ENCODE measurements around the gene TMF1.

TMF1 gene

DNA sequence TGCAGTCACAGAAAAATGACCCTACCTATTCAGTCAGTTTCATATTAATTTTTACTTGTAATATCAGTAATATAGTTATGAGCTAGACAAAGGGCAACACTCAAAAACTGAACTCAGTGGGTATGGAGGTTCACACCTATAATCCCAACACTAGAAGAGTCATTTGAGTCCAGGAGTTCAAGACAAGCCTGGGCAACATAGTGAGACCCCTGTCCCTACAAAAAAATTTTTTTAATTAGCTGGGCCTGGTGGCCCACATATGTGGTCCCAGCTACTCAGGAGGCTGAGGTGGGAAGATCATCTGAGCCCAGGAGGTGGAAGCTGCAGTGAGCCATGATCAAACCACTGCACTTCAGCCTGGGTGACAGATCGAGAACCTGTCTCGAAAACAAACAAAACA is 3.1 kb downstream of the TMF1 start:
- intact Hi-C loops (cut with DNase I; ENCODE audit: low total_unique reads), result no loop called here
- TF ChIP-seq, protein P1, sequence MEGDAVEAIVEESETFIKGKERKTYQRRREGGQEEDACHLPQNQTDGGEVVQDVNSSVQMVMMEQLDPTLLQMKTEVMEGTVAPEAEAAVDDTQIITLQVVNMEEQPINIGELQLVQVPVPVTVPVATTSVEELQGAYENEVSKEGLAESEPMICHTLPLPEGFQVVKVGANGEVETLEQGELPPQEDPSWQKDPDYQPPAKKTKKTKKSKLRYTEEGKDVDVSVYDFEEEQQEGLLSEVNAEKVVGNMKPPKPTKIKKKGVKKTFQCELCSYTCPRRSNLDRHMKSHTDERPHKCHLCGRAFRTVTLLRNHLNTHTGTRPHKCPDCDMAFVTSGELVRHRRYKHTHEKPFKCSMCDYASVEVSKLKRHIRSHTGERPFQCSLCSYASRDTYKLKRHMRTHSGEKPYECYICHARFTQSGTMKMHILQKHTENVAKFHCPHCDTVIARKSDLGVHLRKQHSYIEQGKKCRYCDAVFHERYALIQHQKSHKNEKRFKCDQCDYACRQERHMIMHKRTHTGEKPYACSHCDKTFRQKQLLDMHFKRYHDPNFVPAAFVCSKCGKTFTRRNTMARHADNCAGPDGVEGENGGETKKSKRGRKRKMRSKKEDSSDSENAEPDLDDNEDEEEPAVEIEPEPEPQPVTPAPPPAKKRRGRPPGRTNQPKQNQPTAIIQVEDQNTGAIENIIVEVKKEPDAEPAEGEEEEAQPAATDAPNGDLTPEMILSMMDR (IDR thresholded peaks at IDR 0.05), result no peak

DNA sequence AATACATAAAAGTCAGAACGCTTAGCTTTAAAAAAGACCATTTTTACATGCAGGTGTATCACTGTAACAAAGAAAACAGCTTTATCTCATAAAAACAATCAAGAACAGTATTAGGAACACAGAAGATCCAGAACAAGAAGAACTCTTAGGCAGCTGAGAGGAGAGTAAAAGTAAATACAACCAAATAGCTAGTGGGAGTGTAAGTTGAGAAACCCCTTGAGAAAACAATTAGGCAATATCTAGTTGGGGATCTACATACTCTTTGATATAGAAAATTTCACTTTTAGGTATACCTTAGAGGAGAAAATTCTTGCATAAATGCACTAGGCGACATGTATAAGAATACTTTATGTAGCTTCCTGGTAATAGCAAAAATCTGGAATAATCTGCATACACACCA is 7.5 kb downstream of the TMF1 start:
- Histone ChIP-seq H3K4me3 (no peak overlapping the region), H3K27ac (no peak overlapping the region), H3K9me3 (no peaks in the 10 kb centered on the region), H3K27me3 (no peaks in the 10 kb centered on the region), H3K36me3 (peaks cover 50 to 87% (median 67%) of the 10 kb centered on the region in 3 donors), H3K4me1 (peaks cover 0 to 36% (median 14%) of the 10 kb centered on the region in 4 donors)
- no peak for DNase-seq
- intact Hi-C loops (cut with DNase I; ENCODE audit: low total_unique reads), result no loop called here
- TF ChIP-seq, protein P1 (IDR thresholded peaks at IDR 0.05), result no peak

More for the DNA sequence above, 3.1 kb downstream of the TMF1 start:
- Histone ChIP-seq H3K36me3 (peaks cover 22 to 44% (median 31%) of the 10 kb centered on the region in 3 donors), H3K27ac (no peak overlapping the region), H3K9me3 (no peaks in the 10 kb centered on the region), H3K4me1 (peaks cover 0 to 55% (median 26%) of the 10 kb centered on the region in 4 donors), H3K27me3 (no peaks in the 10 kb centered on the region), H3K4me3 (no peak overlapping the region)
- no peak for DNase-seq

DNA sequence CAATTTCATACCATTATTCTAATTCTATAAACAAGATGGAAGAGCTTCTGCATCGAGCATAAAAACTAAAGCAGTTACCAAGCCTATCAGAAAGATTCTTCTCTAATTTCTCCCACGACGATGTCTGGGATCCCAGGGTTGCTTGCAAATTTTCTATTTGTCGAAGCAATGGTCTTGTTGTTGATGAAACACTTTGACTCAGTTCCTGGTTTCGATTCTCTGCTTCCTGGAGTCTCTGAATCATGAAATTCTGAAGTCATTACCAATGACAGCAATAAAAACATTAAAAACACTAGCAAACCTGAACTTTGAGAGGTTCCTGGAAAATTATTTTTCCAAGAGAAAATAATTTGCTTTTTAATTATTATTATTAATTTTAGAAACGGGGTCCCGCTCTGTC is 18.7 kb downstream of the TMF1 start:
- H3K27ac ChIP-seq, result no peak overlapping the region
- intact Hi-C loops (cut with DNase I; ENCODE audit: low total_unique reads), result no loop called here

DNA sequence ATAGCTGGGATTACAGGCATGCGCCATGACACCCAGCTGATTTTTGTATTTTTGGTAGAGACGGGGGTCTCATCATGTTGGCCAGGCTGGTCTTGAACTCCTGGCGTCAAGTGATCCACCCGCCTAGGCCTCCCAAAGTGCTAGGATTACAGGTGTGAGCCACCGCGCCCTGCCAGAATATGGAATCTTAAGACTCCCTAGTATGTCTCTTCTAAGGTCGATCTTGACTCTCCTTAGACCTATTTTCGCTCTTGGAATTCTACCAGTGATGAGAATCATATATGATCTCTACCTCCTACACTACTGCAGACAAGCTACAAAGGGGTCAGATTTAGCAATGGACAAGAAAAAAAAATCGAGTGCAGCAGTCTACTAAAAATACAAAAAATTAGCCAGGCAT is 19.4 kb downstream of the TMF1 start:
- Histone ChIP-seq H3K9me3 (no peaks in the 10 kb centered on the region), H3K4me3 (no peak overlapping the region), H3K27me3 (no peaks in the 10 kb centered on the region), H3K36me3 (peaks cover 74 to 92% (median 81%) of the 10 kb centered on the region in 3 donors), H3K27ac (no peak overlapping the region), H3K4me1 (no peaks in the 10 kb centered on the region)
- intact Hi-C loops (cut with DNase I; ENCODE audit: low total_unique reads), result no loop called here
- DNase-seq, result no peak
- TF ChIP-seq, protein P1 (IDR thresholded peaks at IDR 0.05), result no peak

More for the DNA sequence above, 18.7 kb downstream of the TMF1 start:
- no peak overlapping the region for H3K4me3 ChIP-seq
- H3K9me3 ChIP-seq, result no peaks in the 10 kb centered on the region
- no peaks in the 10 kb centered on the region for H3K27me3 ChIP-seq
- TF ChIP-seq, protein P1 (IDR thresholded peaks at IDR 0.05), result no peak
- DNase-seq, result no peak
- H3K36me3 ChIP-seq, result peaks cover 72 to 93% (median 80%) of the 10 kb centered on the region in 3 donors
- H3K4me1 ChIP-seq, result no peaks in the 10 kb centered on the region

DNA sequence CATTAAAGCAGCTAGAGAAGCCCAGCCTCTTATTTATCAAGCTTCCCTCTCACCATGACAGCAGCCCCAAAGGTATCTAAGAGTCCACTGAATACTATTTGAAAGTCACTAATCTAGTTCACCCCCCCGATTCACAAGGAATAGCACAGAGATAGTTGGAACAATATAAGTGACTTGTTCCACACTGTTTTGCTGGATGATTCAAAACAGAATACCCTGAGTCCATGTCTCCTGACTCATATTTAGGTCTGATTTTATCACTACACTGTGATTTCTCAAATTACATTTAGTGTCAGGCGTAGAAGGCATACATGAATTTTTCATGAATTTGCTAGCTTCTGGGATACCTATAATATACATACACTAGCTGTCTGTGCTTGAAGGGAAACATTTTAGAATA is 20.0 kb downstream of the TMF1 start:
- Histone ChIP-seq H3K36me3 (peaks cover 71 to 91% (median 80%) of the 10 kb centered on the region in 3 donors), H3K27me3 (no peaks in the 10 kb centered on the region), H3K4me1 (no peaks in the 10 kb centered on the region), H3K4me3 (no peak overlapping the region), H3K9me3 (no peaks in the 10 kb centered on the region), H3K27ac (no peak overlapping the region)
- TF ChIP-seq, protein P1 (IDR thresholded peaks at IDR 0.05), result no peak
- DNase-seq, result no peak
- intact Hi-C loops (cut with DNase I; ENCODE audit: low total_unique reads), result no loop called here

DNA sequence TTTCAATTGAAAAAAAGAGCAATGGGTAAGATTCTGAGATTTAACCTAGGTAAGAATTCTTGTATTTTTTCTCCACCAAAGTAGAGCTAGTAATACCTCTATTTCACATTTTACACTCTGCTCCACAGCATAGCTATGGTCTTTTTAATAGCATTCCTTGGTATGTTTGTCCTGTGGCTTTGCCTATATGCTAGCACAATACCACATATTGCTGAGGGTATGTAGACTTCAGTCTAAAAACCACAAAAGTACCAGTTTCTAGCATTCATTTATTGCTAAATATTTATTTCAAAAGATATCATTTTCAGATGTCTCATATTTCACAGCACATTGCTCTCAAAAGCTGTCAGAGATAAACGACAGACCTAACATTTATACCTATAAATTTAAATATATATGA is 20.5 kb downstream of the TMF1 start:
- TF ChIP-seq, protein P1 (IDR thresholded peaks at IDR 0.05), result no peak
- no peaks in the 10 kb centered on the region for H3K9me3 ChIP-seq
- peaks cover 74 to 92% (median 79%) of the 10 kb centered on the region in 3 donors for H3K36me3 ChIP-seq
- DNase-seq, result no peak
- H3K27ac ChIP-seq, result no peak overlapping the region
- intact Hi-C loops (cut with DNase I; ENCODE audit: low total_unique reads), result no loop called here
- H3K27me3 ChIP-seq, result no peaks in the 10 kb centered on the region
- H3K4me3 ChIP-seq, result no peak overlapping the region
- no peaks in the 10 kb centered on the region for H3K4me1 ChIP-seq

All from tibial artery (tissue), 4 donors.